CD4-positive, alpha-beta T cell treated with Interleukin-6 for 4 hours (primary cell): ENCODE results near the gene ANKRD22.
"Not testable (repeated sequence)": the region's sequence is repeated elsewhere in the genome, so short reads cannot be mapped to it uniquely, and the experiment has no call there.

Source experiments
- DNase-seq: peaks from one replicate; pipeline ENCODE4 v3.0.0-alpha.2; 2020; ENCODE audit warnings: mixed read lengths

The ANKRD22 gene

GRCh38 chr10:88877298-88877697, 25.7 kb upstream of the ANKRD22 start:
- DNase-seq: no peak

DNA sequence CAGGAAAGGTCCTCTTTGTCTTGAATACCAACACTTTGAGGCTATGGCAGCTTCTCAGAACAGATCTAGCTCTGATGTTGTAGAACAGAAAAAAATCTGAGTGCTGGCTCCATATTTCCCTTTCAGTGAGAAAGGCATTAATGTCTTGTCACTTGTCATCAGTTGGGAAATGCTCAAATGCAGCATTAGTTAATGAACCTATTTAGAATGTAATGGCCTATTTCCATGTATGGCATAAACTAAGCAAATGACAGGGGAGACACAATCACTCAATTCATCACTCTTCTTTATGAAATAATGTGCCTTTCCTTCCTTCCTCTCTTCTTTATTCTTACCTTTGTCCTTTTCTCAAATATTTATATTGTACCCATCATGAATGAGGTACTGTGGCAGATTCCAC, 23.4 kb upstream of the ANKRD22 start:
- no peak for DNase-seq

GRCh38 chr10:88874281-88874680, 22.6 kb upstream of the ANKRD22 start:
- no peak for DNase-seq

- DNase-seq: no peak
Observed at GRCh38 chr10:88873757-88874156, 22.1 kb upstream of the ANKRD22 start.

DNA sequence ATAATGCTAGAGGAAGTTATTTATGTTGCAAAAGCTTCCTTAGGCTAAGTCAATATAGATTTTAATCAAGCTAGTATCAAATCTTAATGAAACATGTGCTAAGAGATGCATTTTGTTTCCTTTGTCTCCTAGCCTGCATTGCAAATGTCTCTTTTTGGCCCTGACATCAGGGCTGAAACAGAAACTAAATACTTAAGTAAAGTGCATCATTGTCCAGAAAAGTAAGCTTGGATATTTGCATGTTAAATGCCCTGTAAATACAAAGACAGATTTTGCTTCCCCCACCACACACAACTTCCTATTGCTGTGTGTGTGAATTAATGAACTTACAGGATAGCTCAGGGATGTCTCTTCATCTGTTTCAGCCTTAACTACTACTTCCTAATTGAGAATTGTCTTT, 18.4 kb upstream of the ANKRD22 start:
- DNase-seq: no peak

GRCh38 chr10:88866454-88866853, 14.8 kb upstream of the ANKRD22 start:
- DNase-seq: no peak

- DNase-seq: no peak
Observed at GRCh38 chr10:88865281-88865876, 13.7 kb upstream of the ANKRD22 start.

- DNase-seq: no peak
Observed at GRCh38 chr10:88861036-88861435, 9.4 kb upstream of the ANKRD22 start.

GRCh38 chr10:88858491-88858890, 6.8 kb upstream of the ANKRD22 start:
- DNase-seq: no peak

- DNase-seq: no peak
Observed at GRCh38 chr10:88857831-88858230, 6.2 kb upstream of the ANKRD22 start.

DNA sequence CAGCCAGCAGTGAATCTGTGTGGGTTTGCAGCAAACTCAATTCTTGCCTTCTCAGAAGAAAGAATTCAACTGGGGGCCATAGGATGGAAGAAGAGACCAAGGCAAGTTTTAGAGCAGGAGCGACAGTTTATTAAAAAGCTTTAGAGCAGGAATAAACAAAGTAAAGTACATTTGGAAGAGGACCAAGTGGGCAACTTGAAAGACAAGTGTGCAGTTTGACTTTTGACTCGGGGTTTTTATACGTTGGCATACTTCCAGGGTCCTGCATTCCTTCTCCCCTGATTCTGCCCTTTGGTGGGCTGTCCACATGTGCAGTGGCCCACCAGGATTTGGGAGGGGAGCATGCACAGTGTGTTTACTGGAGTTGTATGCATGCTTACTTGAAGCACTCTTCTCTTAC, 3.0 kb upstream of the ANKRD22 start:
- no peak for DNase-seq

DNA sequence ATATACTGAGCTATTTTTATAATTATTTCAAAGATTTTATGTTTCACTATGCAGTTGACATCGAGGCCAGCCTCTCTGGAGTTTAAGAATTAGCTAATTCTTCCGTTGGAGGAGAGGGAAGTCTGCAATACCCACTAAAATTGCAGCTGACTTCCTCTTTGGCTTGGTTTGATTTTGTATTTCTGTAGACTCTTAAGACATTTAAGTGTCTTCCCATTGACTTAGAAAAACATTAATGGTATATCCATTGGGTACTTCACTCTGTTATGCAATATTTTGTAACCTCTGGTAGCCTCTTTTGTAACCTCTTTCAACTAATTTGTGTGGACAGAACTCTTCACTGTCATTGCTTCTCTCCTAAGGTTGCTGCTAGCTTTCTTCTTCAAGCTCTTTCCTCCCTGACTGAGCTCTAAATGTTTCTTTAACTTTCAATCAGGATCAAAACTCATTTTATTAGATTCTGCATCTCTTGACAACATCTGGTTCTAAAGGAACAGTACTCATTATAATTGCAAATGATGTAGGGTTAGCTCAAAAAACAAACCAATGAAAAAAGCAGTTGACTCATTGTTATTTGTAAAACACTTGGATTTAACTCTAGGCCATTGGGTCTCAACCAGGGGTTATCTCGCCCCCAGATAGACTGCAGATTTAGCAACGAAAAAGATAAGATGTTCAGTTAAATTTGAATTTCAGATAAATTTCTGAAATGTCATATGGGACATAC, 1.7 kb upstream of the ANKRD22 start:
- no peak for DNase-seq

GRCh38 chr10:88852327-88852726, 683 bp upstream of the ANKRD22 start:
- no peak for DNase-seq

DNA sequence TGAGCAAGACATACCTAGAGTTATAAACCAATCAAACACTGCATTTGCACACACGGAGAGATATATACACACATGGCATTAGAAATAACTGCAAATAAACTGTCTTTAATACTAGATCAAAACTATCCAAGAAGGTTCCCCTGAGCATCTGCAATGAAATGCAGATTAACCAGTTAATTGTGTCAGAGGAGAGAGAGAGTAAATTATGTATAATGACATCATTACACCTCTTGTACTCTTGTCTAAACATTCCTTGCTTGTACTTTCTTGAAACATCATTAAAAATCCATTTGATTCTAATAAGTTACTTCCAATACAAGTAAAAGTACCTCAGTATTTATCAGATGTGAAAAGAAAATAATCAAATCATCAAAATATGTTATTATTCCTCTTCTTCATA, 932 bp downstream of the ANKRD22 start:
- no peak for DNase-seq

GRCh38 chr10:88849234-88849633, 2.4 kb downstream of the ANKRD22 start:
- DNase-seq: no peak

DNA sequence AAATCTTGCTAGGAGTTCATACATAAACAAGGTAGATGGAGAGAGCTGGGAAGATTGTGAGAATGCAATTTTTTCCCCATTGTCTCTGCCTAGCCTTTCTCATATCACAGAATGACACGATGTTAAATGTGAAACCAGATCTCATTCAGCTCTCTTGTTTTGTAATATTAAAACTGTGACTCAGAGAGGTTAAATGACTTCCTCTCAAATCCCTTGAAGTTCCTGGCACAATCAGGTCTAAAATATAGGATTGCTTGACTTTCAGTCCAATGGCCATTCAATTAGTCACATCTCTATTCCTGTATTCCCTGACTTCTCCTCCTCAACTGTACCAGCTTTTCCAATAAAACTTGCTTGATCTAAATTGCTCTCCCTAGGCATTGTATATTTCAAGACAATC, 3.1 kb downstream of the ANKRD22 start:
- DNase-seq: no peak

DNA sequence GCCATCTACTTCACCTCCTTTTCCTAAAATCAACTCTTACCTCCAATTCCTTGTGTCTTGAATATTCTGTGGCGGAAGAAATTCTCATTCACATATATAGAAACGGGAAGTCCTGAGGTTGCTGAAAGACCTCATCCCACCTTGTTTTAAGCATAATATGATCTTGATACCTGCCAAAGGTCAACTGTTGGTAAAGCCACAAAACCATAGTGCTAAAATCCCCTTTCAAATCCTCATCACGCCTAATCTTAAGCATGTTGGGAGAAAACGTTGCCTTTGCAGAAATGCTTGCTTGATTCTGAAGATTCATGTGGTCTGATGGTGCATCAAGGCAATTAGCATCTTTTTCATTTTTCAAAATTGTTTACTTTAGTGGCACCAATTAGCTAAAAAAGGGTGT, 8.5 kb downstream of the ANKRD22 start:
- no peak for DNase-seq

DNA sequence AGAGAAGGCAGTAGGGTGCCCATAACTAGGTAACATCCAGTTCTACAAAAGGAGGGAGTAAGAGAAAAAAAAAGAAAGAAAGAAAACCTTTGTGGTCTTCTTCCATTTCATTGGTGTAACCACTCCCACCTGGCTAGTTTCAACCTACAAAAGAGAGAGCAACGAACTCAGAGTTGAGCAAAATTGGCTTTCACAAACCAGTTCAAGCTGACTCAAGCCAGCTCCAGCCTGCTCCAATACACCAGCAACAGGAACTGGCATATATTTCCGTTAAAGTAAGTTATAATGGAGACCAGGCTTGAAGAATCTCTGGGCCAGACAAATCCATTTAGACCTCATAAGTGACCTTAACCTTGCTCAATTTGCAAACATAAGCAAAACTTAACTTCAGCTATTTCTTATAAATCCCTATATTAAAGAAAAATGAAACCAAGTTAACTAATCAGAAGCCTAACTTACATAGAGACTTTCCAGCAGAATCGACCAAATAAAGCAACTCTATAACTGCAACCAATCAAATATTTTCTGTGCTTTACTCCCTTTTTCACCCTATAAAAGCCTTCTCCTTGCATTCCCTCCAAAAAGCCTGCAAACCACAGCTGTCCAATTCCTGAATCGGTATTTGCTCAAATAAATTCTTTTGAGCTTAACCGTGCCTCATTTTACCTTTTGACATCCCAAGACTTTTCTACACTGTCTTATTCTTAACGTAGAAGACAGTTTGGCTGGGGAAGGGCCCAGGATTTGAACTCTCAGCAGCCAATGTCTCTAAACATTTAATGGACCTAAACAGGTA, 10.1 kb downstream of the ANKRD22 start:
- DNase-seq: no peak

- no peak for DNase-seq
Observed at GRCh38 chr10:88840881-88841280, 10.8 kb downstream of the ANKRD22 start.

DNA sequence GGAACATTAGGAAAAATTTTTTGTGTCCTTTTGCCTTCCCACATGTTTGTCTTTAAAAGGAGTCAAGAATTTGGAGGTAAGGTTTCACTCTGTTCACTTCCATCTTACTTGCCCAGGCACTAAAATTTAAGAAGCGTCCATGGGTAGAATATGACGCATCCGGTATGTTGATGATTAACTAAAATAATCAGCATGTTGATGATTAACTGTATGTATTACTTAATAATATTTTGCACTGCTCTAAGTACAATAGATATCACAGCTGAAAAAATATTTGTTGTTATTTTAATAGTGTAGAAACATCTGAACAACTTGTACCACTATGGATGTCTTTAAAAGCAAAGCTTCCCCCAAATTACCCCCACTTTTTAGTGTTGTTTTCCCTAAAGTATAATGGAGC, 11.5 kb downstream of the ANKRD22 start:
- no peak for DNase-seq

GRCh38 chr10:88838766-88839350, 12.8 kb downstream of the ANKRD22 start:
- DNase-seq: no peak

DNA sequence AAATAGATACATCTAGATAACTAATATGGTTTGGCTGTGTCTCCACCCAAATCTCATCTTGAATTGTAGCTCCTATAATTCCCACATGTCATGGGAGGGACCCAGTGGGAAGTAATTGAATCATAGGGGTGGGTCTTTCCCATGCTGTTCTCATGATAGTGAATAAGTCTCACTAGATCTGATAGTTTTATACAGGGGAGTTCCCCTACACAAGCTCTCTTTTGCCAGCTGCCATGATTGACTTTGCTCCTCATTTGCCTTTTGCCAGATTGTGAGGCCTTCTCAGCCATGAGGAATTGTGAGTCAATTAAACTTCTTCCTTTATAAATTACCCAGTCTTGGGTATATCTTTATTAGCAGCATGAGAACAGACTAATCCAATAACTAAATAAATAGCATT, 14.0 kb downstream of the ANKRD22 start:
- not testable (repeated sequence) for DNase-seq

GRCh38 chr10:88835910-88836221, 15.8 kb downstream of the ANKRD22 start:
- no peak for DNase-seq
